SK-N-SH (cell line): Measurements from ENCODE around the gene LGALS3BP. TPM values are rescaled to one million over a fixed set of nuclear protein-coding genes. Genes with fewer than 3 reads are reported as not detected.

Experiments
- CTCF ChIA-PET: fragments of 300-600, 350-600 bp; formaldehyde crosslinking; extraction: SDS; loops from one replicate; lab custom pipeline; 2021; lab: Yijun Ruan, JAX
- POLR2A ChIA-PET: fragments of 350-600 bp; sonication (Branson Sonifier 250); formaldehyde crosslinking; extraction: SDS; loops from one replicate; lab custom pipeline; 2020; ENCODE audit warnings: antibody characterized with exemption, inconsistent platforms; lab: Yijun Ruan, JAX
- DNase-seq: peaks from one replicate; pipeline ENCODE4 v3.0.0; 2012
- H2AFZ ChIP-seq: fragments of 200-600 bp; sonication (generic); 2 replicates; pipeline ENCODE4 v1.8.1; 2016; ENCODE audit warnings: antibody characterized with exemption, mild to moderate bottlenecking, low read depth
- H3F3A ChIP-seq: fragments of 200-600 bp; sonication (generic); replicated peaks from 2 replicates; pipeline ENCODE3; 2016; ENCODE audit warnings: antibody characterized with exemption, mild to moderate bottlenecking; ENCODE audit not compliant: insufficient read depth
- H3K27ac ChIP-seq, 2 experiments: fragments of 200-500 bp in 1 of 2; fragments of 200-600 bp in 1 of 2; sonication (Bioruptor generic) in 1 of 2; sonication (generic), shearing (Covaris generic) in 1 of 2; 2 replicates each; pipeline versions ENCODE4 v1.5.1 to v1.6.1; 2014 to 2016; ENCODE audit warnings: low read depth in 2 of 2, inconsistent platforms in 1 of 2, low read length in 1 of 2, mild to moderate bottlenecking in 1 of 2, mixed read lengths in 1 of 2
- H3K27me3 ChIP-seq: fragments of 200-600 bp; sonication (generic), shearing (Covaris generic); 2 replicates; pipeline ENCODE4 v1.6.1; 2016; ENCODE audit warnings: mixed run types; ENCODE audit not compliant: insufficient read depth
- H3K36me3 ChIP-seq, 2 experiments: fragments of 200-500 bp in 1 of 2; fragments of 200-600 bp in 1 of 2; sonication (Bioruptor generic) in 1 of 2; sonication (generic) in 1 of 2; replicated peaks in 1 of 2; 2 replicates each; pipeline versions ENCODE3 to v1.5.1; 2014 to 2016; ENCODE audit warnings: low read length in 1 of 2, mild to moderate bottlenecking in 1 of 2; ENCODE audit not compliant: insufficient read depth in 2 of 2, control insufficient read depth in 1 of 2
- H3K4me1 ChIP-seq, 2 experiments: fragments of 200-500 bp in 1 of 2; fragments of 200-600 bp in 1 of 2; sonication (Bioruptor generic) in 1 of 2; sonication (generic), shearing (Covaris generic) in 1 of 2; 2 replicates each; pipeline versions ENCODE4 v1.5.1 to v1.6.1; 2014 to 2016; ENCODE audit warnings: low read depth in 1 of 2, low read length in 1 of 2, mixed run types in 1 of 2; ENCODE audit not compliant: insufficient read depth in 2 of 2, control insufficient read depth in 1 of 2
- H3K4me2 ChIP-seq: fragments of 200-600 bp; sonication (generic), shearing (Covaris generic); 2 replicates; pipeline ENCODE4 v1.6.1; 2017; ENCODE audit warnings: mixed run types
- H3K4me3 ChIP-seq, 2 experiments: fragments of 200-500 bp in 1 of 2; fragments of 200-600 bp in 1 of 2; sonication (Bioruptor generic) in 1 of 2; sonication (generic), shearing (Covaris generic) in 1 of 2; 2 replicates each; pipeline versions ENCODE4 v1.5.1 to v1.8.1; 2014 to 2016; ENCODE audit warnings: low read depth in 2 of 2, inconsistent platforms in 1 of 2, low read length in 1 of 2, mild to moderate bottlenecking in 1 of 2, mixed read lengths in 1 of 2, moderate library complexity in 1 of 2
- H3K79me2 ChIP-seq: fragments of 200-600 bp; sonication (generic); 2 replicates; pipeline ENCODE4 v1.8.1; 2017; ENCODE audit warnings: mild to moderate bottlenecking; ENCODE audit not compliant: insufficient read depth
- H3K9ac ChIP-seq: fragments of 200-600 bp; sonication (generic); 2 replicates; pipeline ENCODE4 v1.6.1; 2017; ENCODE audit warnings: mixed run types
- H3K9me2 ChIP-seq: fragments of 200-600 bp; sonication (generic); 2 replicates; pipeline ENCODE4 v1.6.1; 2017; ENCODE audit warnings: mixed run types
- H3K9me3 ChIP-seq: fragments of 200-600 bp; sonication (generic); 2 replicates; pipeline ENCODE4 v1.6.1; 2017; ENCODE audit warnings: mixed run types, mild to moderate bottlenecking, moderate library complexity
- H4K20me1 ChIP-seq: fragments of 200-600 bp; sonication (generic); 2 replicates; pipeline ENCODE4 v1.6.1; 2017; ENCODE audit warnings: mild to moderate bottlenecking, mixed run types; ENCODE audit not compliant: insufficient read depth
- CHD2 ChIP-seq: fragments of 150-350 bp; IDR thresholded peaks from 2 replicates; pipeline ENCODE4 v1.6.1; 2018; ENCODE audit warnings: low read length; ENCODE audit not compliant: partially characterized antibody
- CTCF ChIP-seq: fragments of 200-600 bp; sonication (generic); IDR thresholded peaks from 2 replicates; pipeline ENCODE4 v1.6.1; 2017; ENCODE audit warnings: antibody characterized with exemption, mild to moderate bottlenecking, moderate library complexity
- EP300 ChIP-seq, 2 experiments: IDR thresholded peaks; 2 replicates each; pipeline versions ENCODE4 v1.4.0 to v1.6.1; 2012; ENCODE audit warnings: borderline replicate concordance in 1 of 2, low read depth in 1 of 2, low read length in 1 of 2
- EZH2phosphoT487 ChIP-seq: fragments of 200-600 bp; sonication (generic); IDR thresholded peaks from 2 replicates; pipeline ENCODE4 v1.6.1; 2017; ENCODE audit warnings: low read depth, mixed run types, mild to moderate bottlenecking, antibody characterized with exemption, moderate library complexity, borderline replicate concordance
- FOXJ3 ChIP-seq: sonication (generic); formaldehyde crosslinking; IDR thresholded peaks from 2 replicates; pipeline ENCODE4 v1.5.1; 2020; ENCODE audit warnings: mild to moderate bottlenecking, missing genetic modification reagents
- IRF3 ChIP-seq: fragments of 150-350 bp; IDR thresholded peaks from 2 replicates; pipeline ENCODE4 v1.6.1; 2016; ENCODE audit warnings: mild to moderate bottlenecking, low read depth, low read length
- JUND ChIP-seq: IDR thresholded peaks from 2 replicates; pipeline ENCODE4 v1.4.0; 2012
- MAX ChIP-seq: IDR thresholded peaks from 2 replicates; pipeline ENCODE4 v1.4.0; 2012; ENCODE audit warnings: low read depth
- MEF2A ChIP-seq: IDR thresholded peaks from 2 replicates; pipeline ENCODE4 v1.4.0; 2012; ENCODE audit warnings: low read depth, borderline replicate concordance
- NFIC ChIP-seq: IDR thresholded peaks from 2 replicates; pipeline ENCODE4 v1.4.0; 2012; ENCODE audit warnings: borderline replicate concordance
- PBX3 ChIP-seq: IDR thresholded peaks from 2 replicates; pipeline ENCODE4; 2012
- RCOR1 ChIP-seq: fragments of 150-350 bp; IDR thresholded peaks from 2 replicates; pipeline ENCODE4 v1.6.1; 2017; ENCODE audit warnings: antibody characterized with exemption, low read length
- REST ChIP-seq: IDR thresholded peaks from 2 replicates; pipeline ENCODE4 v1.6.1; 2012; ENCODE audit warnings: mild to moderate bottlenecking, low read depth, low read length, moderate library complexity
- RXRA ChIP-seq: IDR thresholded peaks from 2 replicates; pipeline ENCODE4 v1.4.0; 2012; ENCODE audit warnings: low read depth, mild to moderate bottlenecking, borderline replicate concordance
- SMC3 ChIP-seq: IDR thresholded peaks from 2 replicates; pipeline ENCODE4 v1.6.1; 2012; ENCODE audit warnings: low read depth, low read length, improper control_type of control experiment
- TAF1 ChIP-seq: IDR thresholded peaks from 2 replicates; pipeline ENCODE4 v1.6.1; 2012; ENCODE audit warnings: low read depth, mild to moderate bottlenecking, low read length, moderate library complexity, borderline replicate concordance
- TCF12 ChIP-seq: IDR thresholded peaks from 2 replicates; pipeline ENCODE4 v1.4.0; 2012
- TEAD4 ChIP-seq: IDR thresholded peaks from 2 replicates; pipeline ENCODE4 v1.4.0; 2012; ENCODE audit warnings: mild to moderate bottlenecking, borderline replicate concordance; ENCODE audit not compliant: insufficient read depth
- USF1 ChIP-seq: IDR thresholded peaks from 2 replicates; pipeline ENCODE4 v1.4.0; 2012; ENCODE audit warnings: low read depth, borderline replicate concordance
- YY1 ChIP-seq: IDR thresholded peaks from 2 replicates; pipeline ENCODE4 v1.4.0; 2012; ENCODE audit warnings: low read depth, mild to moderate bottlenecking
- ZBTB33 ChIP-seq: IDR thresholded peaks from 2 replicates; pipeline ENCODE4 v1.4.0; 2012; ENCODE audit warnings: low read depth, borderline replicate concordance
- WGBS: methylation state at CpG from one replicate; pipeline ENCODE4 v1.1.6; 2017; ENCODE audit warnings: low lambda C conversion rate; 5-methylcytosine and 5-hydroxymethylcytosine counted together
- polyA plus RNA-seq, 3 experiments: library from polyadenylated mRNA; depleted of rRNA; stranded (reverse); fragments of >200 nt; gene quantifications; 2 replicates each; pipeline ENCODE4 v1.2.3, GENCODE V29; 2012

Gene LGALS3BP
- polyA plus RNA-seq, 1 of the 3 experiments (the other 2 are of a cell fraction) = 579 TPM

- Histone ChIP-seq H3F3A (peaks cover 9% of the 10 kb centered on the region), H3K9ac (peak within 1 kb of the TSS; percentile 83), H3K36me3 (peaks cover 8 to 12% of the 10 kb centered on the region in 2 experiments), H3K4me2 (peak within 1 kb of the TSS; percentile 97), H3K9me3 (no peaks in the 10 kb centered on the region), H3K4me1 (peaks cover 18 to 46% of the 10 kb centered on the region in 2 experiments), H3K79me2 (peaks cover 46% of the 10 kb centered on the region), H3K27ac (peak within 1 kb of the TSS; percentile 74 to 93), H2AFZ (peak within 1 kb of the TSS; percentile 98), H3K27me3 (no peaks in the 10 kb centered on the region), H3K4me3 (peak within 1 kb of the TSS; percentile 74 to 84), H4K20me1 (peaks cover 40% of the 10 kb centered on the region), H3K9me2 (no peaks in the 10 kb centered on the region)
- CTCF ChIA-PET = interaction anchor here (0.8 to 1.0 kb wide), 2 partner anchors 9 to 59 kb away, joined by 3 read pairs; no protein-coding TSS in a partner anchor
- DNase-seq = peak; percentile 100
- WGBS = 0% methylated on average over 17 of the region's 52 CpGs
- POLR2A ChIA-PET = interaction anchor here (1.0 to 3.4 kb wide), 3 partner anchors 10 to 39 kb away, joined by 3 to 16 read pairs (median 3); no protein-coding TSS in a partner anchor
- TF ChIP-seq TEAD4 = no peak
- no peak for TF ChIP-seq JUND
- no peak for TF ChIP-seq YY1
- TF ChIP-seq RCOR1 = no peak
- TF ChIP-seq USF1 = no peak
- peak; percentile 94 for TF ChIP-seq TAF1
- peak; percentile 29; the same call in 1 of the 2 replicates for TF ChIP-seq NFIC
- no peak for TF ChIP-seq REST
- 0 out of 2 replicates have a peak, but pooled peaks have one; percentile 29 for TF ChIP-seq MAX
- no peak for TF ChIP-seq RXRA
- TF ChIP-seq SMC3 = no peak; the same call in 1 of the 2 replicates
- TF ChIP-seq ZBTB33 = no peak
- TF ChIP-seq TCF12 = no peak
- peak; percentile 24; the same call in 1 of the 2 replicates for TF ChIP-seq PBX3
- TF ChIP-seq IRF3 = no peak
- no peak for TF ChIP-seq CTCF
- TF ChIP-seq EZH2phosphoT487 = no peak
- no peak for TF ChIP-seq MEF2A
- TF ChIP-seq CHD2 = peak; percentile 35
- TF ChIP-seq FOXJ3 (CRISPR knock-in tag) = no peak
- no peak for TF ChIP-seq EP300 (IDR thresholded peaks at IDR 0.05; ENCODE audit: borderline replicate concordance in 1 of 2, low read depth in 1 of 2, low read length in 1 of 2)
Observed at GRCh38 chr17:78925234-78925633, 54.5 kb downstream of the LGALS3BP start, which contains the start of gene TIMP2. TSS of gene TIMP2 (minus strand) at chr17:78925387. CDS start at chr17:78925088, 299 bp downstream.
